ENCODE results near the gene ATXN10.

GRCh38 chr22:45843986-45844385, 172.4 kb downstream of the ATXN10 start:
- no peak for TF ChIP-seq CTCF (IDR thresholded peaks at IDR 0.05; ENCODE audit: insufficient read depth, low read length, poor library complexity, severe bottlenecking)
- TF ChIP-seq EZH2phosphoT487 (conservative IDR thresholded peaks at IDR 0.05; ENCODE audit: low read length) = no peak
